Smooth muscle cell (in vitro differentiated cells): Measurements from ENCODE around the gene BROX. TPM values are rescaled to one million over a fixed set of nuclear protein-coding genes. Genes with fewer than 3 reads are reported as not detected.

Experiments used
- DNase-seq: peaks from one replicate; lab custom pipeline; 2025; ENCODE audit not compliant: unreplicated experiment; lab: John Stamatoyannopoulos, UW
- H2AFZ ChIP-seq: fragments of 200-600 bp; sonication (generic); 2 replicates; pipeline ENCODE4 v1.6.0; 2016; ENCODE audit warnings: antibody characterized with exemption, low read depth, mild to moderate bottlenecking
- H3F3A ChIP-seq: fragments of 200-600 bp; sonication (generic); 2 replicates; pipeline ENCODE4 v1.6.0; 2017; ENCODE audit warnings: antibody characterized with exemption, low read depth
- H3K27ac ChIP-seq: fragments of 200-600 bp; sonication (generic); 2 replicates; pipeline ENCODE4 v1.5.1; 2016; ENCODE audit warnings: low read depth, mild to moderate bottlenecking
- H3K27me3 ChIP-seq: fragments of 200-600 bp; sonication (generic); 2 replicates; pipeline ENCODE4 v1.6.1; 2016; ENCODE audit warnings: low read depth, mild to moderate bottlenecking
- H3K36me3 ChIP-seq: fragments of 200-600 bp; sonication (generic); 2 replicates; pipeline ENCODE4 v1.5.1; 2016; ENCODE audit warnings: low read depth
- H3K4me1 ChIP-seq: fragments of 200-600 bp; sonication (generic); 2 replicates; pipeline ENCODE4 v1.5.1; 2016; ENCODE audit warnings: low read depth
- H3K4me2 ChIP-seq: fragments of 200-600 bp; sonication (generic); 2 replicates; pipeline ENCODE4 v1.6.0; 2016; ENCODE audit warnings: mild to moderate bottlenecking
- H3K4me3 ChIP-seq: fragments of 200-600 bp; sonication (generic); 2 replicates; pipeline ENCODE4 v1.5.1; 2016; ENCODE audit warnings: mild to moderate bottlenecking
- H3K79me2 ChIP-seq: fragments of 200-600 bp; sonication (generic); 2 replicates; pipeline ENCODE4 v1.6.0; 2016; ENCODE audit warnings: low read depth, mild to moderate bottlenecking
- H3K9ac ChIP-seq: fragments of 200-600 bp; sonication (generic); 2 replicates; pipeline ENCODE4 v1.6.0; 2016; ENCODE audit warnings: low read depth
- H3K9me3 ChIP-seq: fragments of 200-600 bp; sonication (generic); replicated peaks from 2 replicates; pipeline ENCODE4 v1.5.1; 2016; ENCODE audit warnings: low read depth
- H4K20me1 ChIP-seq: fragments of 200-600 bp; sonication (generic); 2 replicates; pipeline ENCODE4 v1.6.0; 2016; ENCODE audit warnings: low read depth
- WGBS: methylation state at CpG from one replicate; pipeline ENCODE4 v1.1.7; 2016; ENCODE audit warnings: low lambda C conversion rate; 5-methylcytosine and 5-hydroxymethylcytosine counted together
- polyA plus RNA-seq: library from polyadenylated mRNA; unstranded; fragments of >200 nt; fragmentation: Nextera tagmentation; extraction: Ambion mirVana; gene quantifications from 2 replicates; pipeline ENCODE4 v1.2.1, GENCODE V29; 2016
- total RNA-seq: library from RNA; depleted of rRNA; stranded (reverse); fragments of >200 nt; gene quantifications from 2 replicates; pipeline ENCODE4 v1.2.3, GENCODE V29; 2014
- TF ChIP-seq, protein P1 (sequence below): fragments of 200-600 bp; sonication (generic); IDR thresholded peaks from 2 replicates; pipeline ENCODE4 v1.5.1; 2017; ENCODE audit warnings: borderline replicate concordance, mild to moderate bottlenecking, antibody characterized with exemption; ENCODE audit not compliant: insufficient read depth, poor library complexity, severe bottlenecking

The BROX gene
- total and polyA plus RNA-seq, 2 experiments from 2014 or later = 13.3 to 64.3 TPM

DNA sequence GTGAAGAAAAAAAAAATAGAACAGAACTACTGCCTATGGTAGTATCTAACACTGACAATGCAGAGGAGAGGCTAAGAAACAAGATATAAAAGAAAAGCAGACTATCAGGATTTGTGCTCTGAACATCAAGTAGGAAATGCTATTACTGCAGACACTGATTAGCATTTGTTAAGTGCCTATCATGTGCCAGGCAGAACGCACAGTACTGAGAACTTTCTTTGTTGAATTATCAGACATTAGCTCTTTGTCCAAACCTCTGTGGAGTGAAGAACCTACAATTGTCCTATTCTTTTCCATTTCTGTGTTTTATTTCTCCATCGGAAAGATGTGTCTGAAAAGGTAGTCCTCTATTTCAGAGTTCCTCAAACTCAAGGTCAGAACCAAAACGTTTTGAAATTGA is 72.0 kb downstream of the BROX start:
- H4K20me1 ChIP-seq = no peaks in the 10 kb centered on the region
- H3K27me3 ChIP-seq = peaks cover 5% of the 10 kb centered on the region

More for the DNA sequence above, 72.0 kb downstream of the BROX start:
- no peaks in the 10 kb centered on the region for H3K36me3 ChIP-seq
- H3F3A ChIP-seq = no peaks in the 10 kb centered on the region
- no peaks in the 10 kb centered on the region for H3K79me2 ChIP-seq
- H2AFZ ChIP-seq = no peak overlapping the region
- TF ChIP-seq, protein P1, sequence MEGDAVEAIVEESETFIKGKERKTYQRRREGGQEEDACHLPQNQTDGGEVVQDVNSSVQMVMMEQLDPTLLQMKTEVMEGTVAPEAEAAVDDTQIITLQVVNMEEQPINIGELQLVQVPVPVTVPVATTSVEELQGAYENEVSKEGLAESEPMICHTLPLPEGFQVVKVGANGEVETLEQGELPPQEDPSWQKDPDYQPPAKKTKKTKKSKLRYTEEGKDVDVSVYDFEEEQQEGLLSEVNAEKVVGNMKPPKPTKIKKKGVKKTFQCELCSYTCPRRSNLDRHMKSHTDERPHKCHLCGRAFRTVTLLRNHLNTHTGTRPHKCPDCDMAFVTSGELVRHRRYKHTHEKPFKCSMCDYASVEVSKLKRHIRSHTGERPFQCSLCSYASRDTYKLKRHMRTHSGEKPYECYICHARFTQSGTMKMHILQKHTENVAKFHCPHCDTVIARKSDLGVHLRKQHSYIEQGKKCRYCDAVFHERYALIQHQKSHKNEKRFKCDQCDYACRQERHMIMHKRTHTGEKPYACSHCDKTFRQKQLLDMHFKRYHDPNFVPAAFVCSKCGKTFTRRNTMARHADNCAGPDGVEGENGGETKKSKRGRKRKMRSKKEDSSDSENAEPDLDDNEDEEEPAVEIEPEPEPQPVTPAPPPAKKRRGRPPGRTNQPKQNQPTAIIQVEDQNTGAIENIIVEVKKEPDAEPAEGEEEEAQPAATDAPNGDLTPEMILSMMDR = no peak
- DNase-seq = no peak
- H3K4me1 ChIP-seq = no peaks in the 10 kb centered on the region
- 58% methylated on average over 3 of the region's 3 CpGs for WGBS
- no peak overlapping the region for H3K4me3 ChIP-seq
- H3K9ac ChIP-seq = no peak overlapping the region
- H3K9me3 ChIP-seq = no peaks in the 10 kb centered on the region
- H3K4me2 ChIP-seq = no peak overlapping the region
- no peak overlapping the region for H3K27ac ChIP-seq

Other genes starting within 250 kb of the BROX start
- 0.63 TPM in 1 of 2 replicates, not detected in the other for gene HHIPL2, start 164.5 kb upstream of the BROX start, total RNA-seq
- 1.1 and 1.3 TPM in 2 replicates for gene HHIPL2, start 164.5 kb upstream of the BROX start, polyA plus RNA-seq
- gene TAF1A, start 122.6 kb upstream of the BROX start, total RNA-seq = 7.4 and 10.6 TPM in 2 replicates
- 5.1 and 6.2 TPM in 2 replicates for gene TAF1A, start 122.6 kb upstream of the BROX start, polyA plus RNA-seq
- gene MIA3, start 94.5 kb upstream of the BROX start, total RNA-seq = 64.0 and 71.2 TPM in 2 replicates
- 56.8 and 61.8 TPM in 2 replicates for gene MIA3, start 94.5 kb upstream of the BROX start, polyA plus RNA-seq
- gene AIDA, start 73 bp upstream of the BROX start, total RNA-seq = 50.9 and 60.9 TPM in 2 replicates
- 33.6 and 40.6 TPM in 2 replicates for gene AIDA, start 73 bp upstream of the BROX start, polyA plus RNA-seq
- not detected in 2 replicates for gene FAM177B, start 24.6 kb downstream of the BROX start, total RNA-seq
- not detected in 2 replicates for gene FAM177B, start 24.6 kb downstream of the BROX start, polyA plus RNA-seq
- 8.4 and 10.4 TPM in 2 replicates for gene DISP1, start 102.5 kb downstream of the BROX start, total RNA-seq
- 4.5 and 5.6 TPM in 2 replicates for gene DISP1, start 102.5 kb downstream of the BROX start, polyA plus RNA-seq